Measurements from ENCODE around the gene SCD5.

The SCD5 gene

GRCh38 chr4:82585690-82586435, 212.7 kb downstream of the SCD5 start:
- H3K27me3 Mint-ChIP-seq: peaks cover 7% of the 10 kb centered on the region
- no peaks in the 10 kb centered on the region for H3K4me1 Mint-ChIP-seq
- no peak for ATAC-seq
- H3K4me3 Mint-ChIP-seq: no peak overlapping the region
- no peak overlapping the region for H3K27ac Mint-ChIP-seq
- DNase-seq: no peak
- no peaks in the 10 kb centered on the region for H3K36me3 Mint-ChIP-seq (ENCODE audit: low read depth)
- H3K9me3 Mint-ChIP-seq: no peaks in the 10 kb centered on the region

- ATAC-seq (no peak), DNase-seq (no peak)
- Mint-ChIP-seq H3K36me3 (ENCODE audit: low read depth) (no peaks in the 10 kb centered on the region), H3K4me3 (no peak overlapping the region), H3K27me3 (peaks cover 7% of the 10 kb centered on the region), H3K4me1 (no peaks in the 10 kb centered on the region), H3K27ac (no peak overlapping the region), H3K9me3 (no peaks in the 10 kb centered on the region)
These were observed 213.7 kb downstream of the SCD5 start for GRCh38 chr4:82584931-82585330.

DNA sequence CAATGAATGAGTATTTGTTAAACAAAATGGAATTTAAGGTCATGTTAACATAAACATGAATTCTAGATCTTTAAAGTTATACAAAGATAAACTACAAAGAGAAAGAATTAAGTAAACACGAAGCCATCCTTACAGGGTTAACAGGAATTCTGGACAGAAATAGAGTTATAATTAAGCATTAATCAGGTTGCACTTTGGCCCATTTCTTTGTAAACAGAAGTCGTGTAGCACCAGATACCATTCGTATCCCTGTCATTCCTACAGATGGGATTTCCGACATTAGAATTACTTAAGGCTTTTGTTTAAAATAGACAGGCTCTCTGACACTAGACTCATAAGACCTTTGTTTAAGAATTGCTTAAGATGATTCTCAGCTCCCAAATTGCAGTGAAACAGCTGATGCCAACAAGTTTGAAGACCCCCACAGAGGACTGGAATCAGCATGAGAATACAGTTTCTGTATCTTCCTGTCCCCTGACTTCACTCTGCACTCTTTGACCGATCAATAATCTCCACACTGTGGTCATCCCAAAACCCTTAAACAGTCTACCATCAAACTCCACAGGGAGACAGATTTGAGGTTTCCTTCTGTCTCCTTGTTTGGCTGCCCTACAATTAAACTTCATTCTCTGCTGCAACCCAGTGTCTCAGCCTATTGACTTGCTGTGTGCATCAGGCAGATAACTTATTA, 214.6 kb downstream of the SCD5 start:
- no peaks in the 10 kb centered on the region for H3K4me1 Mint-ChIP-seq
- DNase-seq (no peak), ATAC-seq (no peak)
- H3K4me3 Mint-ChIP-seq: no peak overlapping the region
- no peaks in the 10 kb centered on the region for H3K9me3 Mint-ChIP-seq
- H3K27me3 Mint-ChIP-seq: peaks cover 7% of the 10 kb centered on the region
- H3K27ac Mint-ChIP-seq: no peak overlapping the region
- H3K36me3 Mint-ChIP-seq (ENCODE audit: low read depth): no peaks in the 10 kb centered on the region

- Mint-ChIP-seq H3K36me3 (ENCODE audit: low read depth) (no peaks in the 10 kb centered on the region), H3K4me1 (no peaks in the 10 kb centered on the region), H3K27me3 (peaks cover 6% of the 10 kb centered on the region), H3K4me3 (no peak overlapping the region), H3K27ac (no peak overlapping the region), H3K9me3 (no peaks in the 10 kb centered on the region)
- DNase-seq: no peak
- ATAC-seq: no peak
These were observed 218.7 kb downstream of the SCD5 start for GRCh38 chr4:82579932-82580331.
